HG03108 (cell line): ENCODE data around the gene AGAP1.
"Not testable (repeated sequence)": the region's sequence is repeated elsewhere in the genome, so short reads cannot be mapped to it uniquely, and the experiment has no call there.

Experiments used
- ATAC-seq: cut with Tn5 transposase; IDR thresholded peaks from one replicate; pipeline ENCODE4 v1.9.1; 2021; ENCODE audit warnings: moderate library complexity; ENCODE audit not compliant: unreplicated experiment

The AGAP1 gene

DNA sequence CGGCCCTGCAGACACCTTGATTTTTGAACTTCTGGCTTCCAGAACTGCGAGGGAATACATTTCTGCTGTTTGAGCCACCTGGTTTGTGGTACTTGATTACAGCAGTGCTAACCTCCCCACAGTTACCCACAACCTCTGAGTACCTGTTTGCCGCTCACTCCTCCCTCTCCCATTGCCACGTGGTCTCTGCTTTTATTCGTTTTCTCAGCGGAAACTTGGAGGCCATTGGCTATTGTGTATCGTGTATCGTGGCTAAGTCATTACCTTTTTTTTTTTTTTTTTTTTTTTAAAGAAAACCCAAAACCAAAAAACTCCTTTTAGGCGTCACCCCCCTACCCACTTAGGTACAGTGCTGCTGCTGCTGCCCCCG lies 90.8 kb downstream of the AGAP1 start:
- ATAC-seq = no peak

DNA sequence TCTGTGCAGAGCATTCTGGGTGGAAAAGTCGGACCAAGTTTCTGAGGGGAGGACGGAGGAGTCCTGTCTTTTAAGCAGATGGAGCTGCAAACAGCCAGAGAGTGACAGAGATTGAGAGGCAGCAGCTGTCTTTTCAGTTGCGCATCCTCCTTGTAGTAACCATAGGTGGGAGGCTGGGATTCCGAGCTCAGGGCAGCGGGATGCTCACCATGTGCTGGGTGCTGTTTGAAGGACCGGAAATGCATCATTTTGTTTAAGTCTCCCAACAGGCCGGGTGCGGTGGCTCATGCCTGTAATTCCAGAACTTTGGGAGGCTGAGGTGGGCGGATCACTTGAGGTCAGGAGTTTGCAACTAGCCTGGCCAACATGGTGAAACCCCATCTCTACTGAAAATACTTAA lies 93.4 kb downstream of the AGAP1 start:
- ATAC-seq = no peak

DNA sequence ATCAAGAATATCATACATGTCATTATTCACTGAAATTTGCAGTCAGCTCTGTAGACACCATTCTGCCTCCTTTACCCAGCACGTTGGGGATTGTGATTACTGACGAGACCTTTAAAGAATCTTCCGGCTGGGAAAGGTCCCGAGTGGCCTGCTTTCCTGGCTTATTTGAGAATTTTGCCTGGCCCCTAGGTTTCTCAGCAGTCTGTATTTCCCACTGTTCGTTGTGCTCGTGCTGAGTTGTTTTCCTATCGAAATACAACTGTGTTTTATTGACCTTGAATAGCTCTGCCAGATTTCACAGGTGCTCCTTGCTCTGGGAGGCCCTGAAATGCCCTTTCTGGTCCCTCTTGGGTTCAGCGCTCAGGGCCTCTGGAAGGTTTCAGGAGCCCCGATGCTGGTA lies 94.9 kb downstream of the AGAP1 start:
- no peak for ATAC-seq

DNA sequence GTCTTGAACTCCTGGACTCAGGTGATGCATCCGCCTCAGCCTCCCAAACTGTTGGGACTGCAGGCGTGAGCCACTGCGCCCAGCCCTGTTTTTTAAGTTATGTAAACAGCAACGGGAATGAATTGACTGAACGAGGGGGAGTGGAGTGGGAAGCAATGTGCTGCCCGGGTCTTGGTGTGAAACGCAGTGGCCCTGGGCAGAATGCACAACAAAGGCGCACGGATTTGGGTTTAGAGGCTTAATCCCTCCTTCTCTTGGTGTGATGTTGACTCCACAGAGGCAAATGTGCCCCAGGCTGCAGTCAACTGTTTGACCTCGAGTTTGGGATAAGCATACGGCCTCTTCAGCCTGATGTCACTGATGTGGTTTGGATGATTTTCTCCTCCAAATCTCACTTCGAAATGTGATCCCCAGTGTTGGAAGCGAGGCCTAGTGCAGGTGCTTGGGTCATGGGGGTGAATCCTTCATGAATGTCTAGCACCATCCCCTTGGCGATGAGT lies 97.4 kb downstream of the AGAP1 start:
- no peak for ATAC-seq

DNA sequence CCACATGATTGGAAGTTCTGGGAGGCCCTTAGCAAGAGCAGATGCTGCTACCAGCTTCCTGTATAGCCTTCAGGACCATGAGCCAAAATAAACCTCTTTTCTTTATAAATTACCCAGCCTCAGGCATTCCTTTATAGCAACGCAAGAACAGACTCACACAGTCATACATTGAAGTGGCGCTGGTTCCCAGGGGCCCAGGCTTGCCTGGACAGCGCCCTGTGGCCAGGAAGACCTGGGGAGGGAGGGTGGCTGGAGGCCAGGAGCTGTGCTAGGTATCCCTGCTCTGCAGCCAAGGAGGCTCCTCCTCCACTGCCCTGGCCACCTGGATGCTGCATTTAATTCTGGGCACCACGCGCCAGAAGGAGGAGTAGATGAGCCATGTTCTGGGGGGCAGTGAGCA lies 98.1 kb downstream of the AGAP1 start:
- ATAC-seq = no peak

DNA sequence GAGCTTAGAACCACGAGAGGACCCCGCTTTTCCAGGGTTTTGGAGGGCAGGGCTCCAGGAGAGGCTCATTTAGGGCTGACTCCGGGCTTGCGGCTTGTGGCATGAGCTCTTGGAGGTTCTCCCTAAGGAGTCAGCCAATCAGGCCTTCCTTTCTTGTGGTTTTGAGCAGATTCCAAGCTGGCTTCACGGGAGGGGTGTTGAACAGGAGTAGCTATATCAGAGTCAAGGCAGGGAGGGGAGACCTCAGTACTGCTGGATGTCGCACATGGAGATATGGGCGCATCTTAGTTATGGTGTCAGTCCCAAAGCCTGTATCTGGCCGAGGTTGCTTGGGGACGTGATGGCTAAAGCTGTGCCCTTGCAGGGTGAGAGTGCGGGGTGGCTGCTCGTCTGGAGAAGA lies 98.6 kb downstream of the AGAP1 start:
- ATAC-seq = no peak

DNA sequence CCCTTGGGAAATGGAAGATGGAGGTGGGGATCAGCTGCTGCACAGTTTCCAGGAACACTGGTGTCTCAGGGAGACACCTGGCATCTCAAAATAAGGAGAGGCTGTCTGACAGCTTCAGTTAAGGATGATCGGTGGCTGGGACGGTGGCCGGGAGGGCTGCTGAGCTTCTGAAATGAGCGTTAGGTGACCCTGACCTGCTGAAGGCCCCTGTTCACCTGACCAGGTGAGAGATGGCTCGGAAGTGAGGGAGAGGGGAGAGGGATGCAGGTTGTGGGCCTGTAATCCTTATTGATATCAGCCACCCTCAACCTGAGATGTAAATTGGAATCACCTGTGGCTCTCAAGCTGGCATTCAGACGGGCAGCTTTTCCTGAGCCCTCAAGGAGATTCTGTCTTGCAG lies 99.0 kb downstream of the AGAP1 start:
- no peak for ATAC-seq

DNA sequence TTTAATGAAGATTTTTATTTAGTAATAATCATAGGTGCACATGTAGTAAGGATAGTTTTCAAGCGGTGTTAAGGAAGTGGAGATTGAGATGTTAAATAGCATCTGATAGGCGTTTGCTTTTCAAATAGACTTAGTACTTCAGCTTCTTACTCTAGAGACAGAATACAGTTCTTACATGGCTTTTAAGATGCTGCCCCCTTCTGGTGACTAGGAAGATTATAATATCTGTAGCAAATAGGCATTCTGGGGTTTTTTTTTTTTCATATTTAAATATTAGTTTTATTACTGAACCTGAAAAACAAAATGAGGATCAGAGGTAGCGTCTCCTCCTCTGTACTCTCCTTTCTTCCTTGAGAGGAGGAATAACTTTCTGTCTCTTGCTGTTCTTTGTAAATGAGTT lies 100.2 kb downstream of the AGAP1 start:
- no peak for ATAC-seq

DNA sequence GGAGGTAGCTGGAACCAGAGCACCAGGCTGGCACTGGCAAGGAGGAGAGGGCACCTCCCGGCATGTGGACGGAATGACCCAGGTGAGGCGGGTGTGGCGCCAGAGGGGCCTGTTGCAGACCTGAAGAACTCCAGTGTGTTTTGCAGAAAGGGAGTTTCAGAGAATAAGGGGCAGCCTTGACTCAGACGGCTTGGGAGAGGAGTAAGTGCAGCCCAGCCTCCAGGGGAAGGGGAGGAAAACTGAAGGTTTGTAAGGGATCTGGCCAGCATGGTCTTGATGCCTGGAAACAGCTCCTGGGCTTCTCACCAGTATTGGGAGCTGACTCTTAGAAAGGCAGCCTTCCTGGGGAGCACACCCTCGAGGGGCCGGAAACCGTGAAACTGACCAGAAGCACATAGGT lies 101.1 kb downstream of the AGAP1 start:
- no peak for ATAC-seq

DNA sequence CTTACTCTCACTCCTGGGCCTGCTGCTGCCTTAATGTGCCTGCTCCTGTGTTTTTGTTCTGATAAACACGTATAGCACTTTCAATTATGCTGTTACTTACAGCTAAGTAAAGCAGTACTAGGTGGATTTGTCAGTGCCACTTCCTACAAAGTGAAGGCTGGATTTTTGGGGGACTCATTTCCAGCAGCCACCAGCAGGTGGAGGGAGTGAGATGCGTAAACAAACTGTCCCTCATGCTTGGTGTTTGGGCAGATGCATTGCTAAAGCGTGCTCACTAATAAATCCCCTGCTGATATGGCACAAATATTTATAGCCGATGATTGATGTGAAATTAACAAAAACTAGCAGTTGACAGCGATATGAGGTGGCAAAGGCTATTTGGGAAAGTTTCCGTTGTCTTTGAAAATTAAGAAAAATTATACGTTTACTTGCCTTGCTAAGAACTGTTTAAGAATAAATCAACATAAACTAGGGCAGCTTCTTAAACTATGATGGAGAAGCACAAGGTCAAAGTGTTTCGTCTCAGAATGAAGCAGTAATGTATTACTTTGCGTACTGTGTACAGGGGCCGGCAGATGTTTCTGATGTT lies 101.7 kb downstream of the AGAP1 start:
- ATAC-seq = no peak

DNA sequence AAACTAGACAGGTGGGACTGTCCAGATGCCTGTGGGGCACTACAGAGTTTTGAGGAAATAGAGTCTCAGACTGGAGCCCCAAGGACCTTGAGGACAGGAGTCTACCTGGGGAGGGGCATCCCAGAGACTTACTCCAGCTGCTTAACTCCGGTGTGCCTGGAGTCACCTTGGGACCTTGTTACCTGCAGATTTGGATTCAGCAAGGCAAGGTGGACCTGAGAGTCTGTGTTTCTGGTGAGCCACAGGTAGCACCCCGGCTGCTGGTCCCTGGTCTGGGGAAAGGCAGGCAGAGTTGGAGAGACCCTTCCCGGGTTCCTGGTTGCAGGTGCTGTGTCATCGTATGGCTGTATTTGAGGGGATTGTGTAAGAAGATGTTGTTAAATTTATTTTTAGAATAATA lies 102.4 kb downstream of the AGAP1 start:
- ATAC-seq = no peak

DNA sequence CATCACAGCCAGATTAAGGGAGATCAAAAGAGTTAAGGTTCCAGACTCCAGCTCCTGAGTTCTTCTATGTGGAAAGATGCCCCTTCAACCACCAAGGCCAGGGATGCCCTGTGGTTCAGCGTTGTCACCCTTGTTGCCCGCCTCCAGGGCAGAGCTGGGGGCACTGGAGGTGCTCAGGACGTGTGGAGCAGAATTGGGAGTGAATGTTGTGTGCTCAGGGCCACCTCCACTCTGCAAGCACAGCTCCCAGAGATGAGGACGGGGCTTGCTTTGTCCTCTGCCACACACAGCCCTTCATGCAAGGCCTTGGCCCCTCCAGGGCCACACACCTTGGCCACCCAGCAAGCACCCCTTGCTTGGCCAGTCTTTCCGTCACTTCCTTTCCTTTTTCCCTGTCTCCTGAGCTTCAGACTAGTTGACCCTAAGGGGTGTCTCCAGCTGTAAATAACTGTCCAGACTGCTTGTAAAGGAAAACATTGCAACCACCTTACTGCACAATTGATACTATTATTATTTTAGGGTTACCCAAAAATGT lies 103.3 kb downstream of the AGAP1 start:
- no peak for ATAC-seq

DNA sequence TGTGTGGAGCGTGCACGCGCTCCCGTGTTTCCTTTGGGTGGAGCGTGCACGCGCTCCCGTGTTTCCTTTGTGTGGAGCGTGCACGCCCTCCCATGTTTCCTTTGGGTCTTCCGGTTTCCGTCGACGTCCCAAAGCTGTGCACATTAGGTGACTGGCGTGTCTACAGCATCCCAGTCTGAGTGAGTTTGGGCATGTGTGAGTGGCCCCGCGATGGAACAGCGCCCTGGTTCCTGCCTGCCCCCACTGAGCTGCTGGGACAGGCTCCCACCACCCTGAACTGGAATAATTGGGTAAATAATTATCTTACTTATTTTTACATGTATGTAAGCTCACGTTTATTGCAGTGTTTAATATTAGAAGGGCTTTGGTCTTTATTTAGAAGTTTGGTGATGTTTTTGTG lies 104.2 kb downstream of the AGAP1 start:
- no peak for ATAC-seq

DNA sequence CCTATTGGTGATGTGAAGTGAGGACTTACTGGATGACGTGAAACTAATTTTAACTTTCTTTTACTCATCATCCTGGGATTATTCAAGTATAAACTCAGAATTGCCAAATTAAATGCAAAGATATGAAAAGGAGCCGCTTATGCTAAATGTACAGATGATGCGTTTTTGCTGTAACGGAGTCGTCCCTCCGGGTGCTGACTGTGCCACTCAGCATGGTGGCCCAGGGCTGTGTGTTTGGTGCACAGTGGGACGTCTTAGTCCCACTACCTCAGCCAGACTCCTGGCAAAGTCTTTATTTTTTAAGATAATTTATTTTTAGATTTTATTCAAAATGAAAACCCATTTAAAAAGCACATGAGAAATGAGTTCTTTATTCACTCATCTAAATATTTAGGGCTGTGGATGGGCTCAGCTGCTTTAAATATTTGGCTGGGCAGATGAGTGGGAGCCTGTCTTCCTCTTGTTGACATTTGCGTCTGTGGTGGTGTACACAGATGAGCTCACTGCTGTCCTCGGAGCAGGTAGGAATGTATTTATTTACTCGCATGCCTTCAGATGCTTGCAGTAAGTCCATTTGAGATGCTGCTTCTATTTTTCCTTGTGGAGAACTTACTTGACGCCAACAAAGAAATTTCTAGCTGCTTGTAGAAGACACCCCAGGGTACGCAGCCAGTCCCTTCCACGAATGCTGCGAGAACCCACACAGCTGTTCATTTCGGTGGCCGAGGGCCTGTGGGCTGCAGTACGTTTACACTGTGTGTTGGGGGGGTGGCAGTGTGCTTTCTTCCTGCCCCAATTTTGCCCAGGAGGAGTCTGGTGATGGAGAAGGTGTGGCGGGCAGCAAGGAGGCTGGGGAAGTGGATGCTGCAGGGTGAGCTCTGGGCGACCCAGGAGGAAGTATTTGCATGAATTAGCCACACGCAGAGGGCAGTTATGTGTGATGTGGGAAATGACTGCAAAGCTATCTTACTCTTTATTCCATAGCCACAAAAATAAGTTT lies 105.0 kb downstream of the AGAP1 start:
- ATAC-seq = no peak

DNA sequence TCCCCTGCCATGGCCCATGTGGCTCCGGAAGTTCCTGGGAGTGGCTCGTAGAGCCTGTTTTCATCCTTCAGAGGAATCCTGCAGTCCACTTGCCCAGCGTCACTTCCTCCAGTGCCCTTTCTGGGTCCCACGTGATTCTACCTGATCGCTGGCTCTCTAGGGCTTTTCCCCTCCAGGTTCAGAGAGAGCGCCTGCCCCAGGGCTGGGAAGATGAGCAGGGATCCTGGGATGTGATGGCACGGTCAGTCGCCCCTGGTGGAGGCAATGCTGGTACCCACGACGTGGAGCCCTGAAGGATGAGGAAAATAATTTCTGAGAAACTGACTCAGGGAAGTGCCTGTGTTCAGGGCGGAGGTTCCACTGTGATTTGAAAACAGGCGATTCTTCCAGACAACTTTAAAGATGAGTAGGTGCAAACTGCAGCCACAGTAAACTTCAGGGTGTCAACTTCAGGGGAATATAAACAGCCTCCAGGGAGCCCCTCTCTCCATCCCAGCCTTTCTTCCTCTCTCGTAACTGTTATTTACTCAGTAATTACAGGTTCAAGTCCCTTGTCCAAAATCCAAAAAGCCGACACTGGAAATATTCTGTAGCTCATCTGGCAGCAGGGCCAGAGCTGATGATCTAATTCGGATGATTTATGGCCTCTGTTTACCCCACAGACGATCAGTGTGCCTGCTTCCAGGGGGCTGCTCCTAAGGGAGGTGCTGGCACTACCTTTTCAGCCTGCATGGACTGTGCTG lies 105.9 kb downstream of the AGAP1 start:
- ATAC-seq = no peak

DNA sequence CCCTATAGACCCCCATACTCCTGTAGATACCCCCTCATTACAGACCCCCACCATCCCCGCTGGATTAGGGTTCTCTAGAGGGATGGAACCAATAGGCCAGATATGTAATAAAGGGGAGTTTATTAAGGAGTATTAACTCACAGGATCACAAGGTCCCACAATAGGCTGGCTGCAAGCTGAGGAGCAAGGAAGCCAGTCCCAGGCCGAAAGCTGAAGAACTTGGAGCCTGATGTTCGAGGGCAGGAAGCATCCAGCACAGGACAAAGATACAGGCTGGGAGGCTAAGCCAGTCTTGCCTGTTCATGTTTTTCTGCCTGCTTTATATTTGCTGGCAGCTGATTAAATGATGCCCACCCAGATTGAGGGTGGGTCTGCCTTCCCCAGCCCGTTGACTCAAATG lies 106.6 kb downstream of the AGAP1 start:
- no peak for ATAC-seq

DNA sequence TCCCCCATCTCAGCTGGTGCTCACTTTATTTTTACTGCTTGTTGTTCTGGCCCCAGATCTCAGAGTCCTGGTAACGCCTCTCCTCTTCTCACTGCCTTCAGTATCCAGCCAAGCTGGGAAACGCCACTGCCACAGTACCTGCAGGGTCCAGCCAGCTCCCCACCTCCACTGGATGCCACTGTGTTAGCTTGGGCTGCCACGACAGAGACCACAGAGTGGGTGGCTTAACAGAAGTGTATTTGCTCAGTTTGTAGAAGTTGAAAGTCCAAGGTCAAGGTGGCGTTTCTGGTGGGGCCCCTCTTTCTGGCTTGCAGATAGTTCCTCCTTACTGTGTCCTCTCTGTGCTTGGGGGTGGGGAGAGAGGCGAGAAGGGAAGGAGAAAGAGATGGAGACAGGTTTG lies 107.1 kb downstream of the AGAP1 start:
- ATAC-seq = no peak

DNA sequence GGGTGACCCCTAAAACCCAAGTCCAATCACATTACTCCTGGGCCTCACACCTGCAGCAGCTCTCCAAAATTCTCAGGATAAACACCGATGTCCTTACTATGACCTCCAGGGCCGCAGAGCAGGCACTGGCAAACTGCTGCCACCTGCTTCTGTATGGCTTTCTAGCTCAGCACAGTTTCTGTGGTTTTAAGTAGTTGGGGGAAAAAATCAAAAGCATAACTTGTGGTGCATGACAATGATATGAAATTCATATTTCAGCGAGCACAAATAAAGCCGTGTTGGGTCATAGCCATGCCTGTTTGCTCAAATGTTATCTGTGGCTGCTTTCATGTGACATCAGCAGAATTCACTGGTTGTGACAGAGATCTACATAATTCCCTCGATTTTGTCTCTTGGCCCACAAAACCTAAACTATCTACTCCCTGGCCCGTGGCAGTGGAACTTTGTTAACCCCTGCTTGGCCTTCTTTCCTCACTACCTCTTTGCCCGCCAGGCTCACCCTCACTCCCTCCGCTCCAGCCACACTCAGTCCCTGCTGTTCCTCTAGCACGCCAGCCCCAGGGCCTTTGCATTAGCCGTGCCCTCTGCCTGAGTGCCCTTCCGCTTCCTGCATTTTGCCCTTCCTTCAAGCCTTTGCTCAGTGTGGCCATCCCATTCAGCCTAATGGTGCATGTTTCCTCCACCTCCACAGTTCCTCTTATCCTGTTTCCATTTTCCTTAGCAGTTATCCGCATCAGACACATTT lies 108.3 kb downstream of the AGAP1 start:
- no peak for ATAC-seq

DNA sequence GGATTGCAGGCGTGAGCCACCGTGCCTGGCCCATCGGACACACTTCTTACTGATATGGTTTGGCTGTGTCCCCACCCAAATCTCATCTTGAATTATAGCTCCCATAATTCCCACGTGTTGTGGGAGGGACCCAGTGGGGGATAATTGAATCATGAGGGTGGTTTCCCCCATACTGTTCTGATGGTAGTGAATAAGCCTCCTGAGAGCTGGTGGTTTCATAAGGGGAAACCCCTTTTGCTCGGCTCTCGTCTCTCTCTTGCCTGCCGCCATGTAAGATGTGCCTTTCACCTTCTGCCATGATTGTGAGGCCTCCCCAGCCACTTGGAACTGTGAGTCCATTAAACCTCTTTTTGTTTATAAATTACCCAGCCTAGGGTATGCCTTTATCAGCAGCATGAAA lies 109.1 kb downstream of the AGAP1 start:
- ATAC-seq = not testable (repeated sequence)

DNA sequence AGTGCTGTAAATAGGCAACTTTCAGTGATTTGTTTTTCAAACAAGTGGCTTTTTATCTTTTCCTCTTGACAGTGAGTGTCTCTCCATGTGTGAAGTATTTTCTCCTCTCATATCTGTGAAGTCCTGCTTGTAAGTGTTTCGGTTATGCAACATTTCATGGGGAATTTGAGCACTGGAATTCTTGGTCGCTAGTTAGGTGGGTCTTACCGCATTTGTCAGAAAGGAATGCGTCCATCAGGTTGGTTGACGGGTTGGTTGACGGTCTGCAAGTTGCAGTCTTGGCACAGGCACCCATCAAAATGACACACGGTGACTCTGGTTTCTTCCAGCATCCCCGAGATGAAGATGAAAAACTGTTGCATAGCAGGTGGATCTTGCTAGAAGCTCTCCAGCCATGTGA lies 109.8 kb downstream of the AGAP1 start:
- no peak for ATAC-seq
